OCI-M1 (cell line): Measurements from ENCODE around the gene HIPK2.

ENCODE experiments used
- DNase-seq: peaks from one replicate; lab custom pipeline; 2025; lab: John Stamatoyannopoulos, UW

HIPK2 gene

GRCh38 chr7:139588632-139589031 lies 189.2 kb downstream of the HIPK2 start:
- DNase-seq: no peak

GRCh38 chr7:139587535-139587934 lies 190.3 kb downstream of the HIPK2 start:
- no peak for DNase-seq

- DNase-seq: no peak
Observed at GRCh38 chr7:139586286-139586685, 191.5 kb downstream of the HIPK2 start.

DNA sequence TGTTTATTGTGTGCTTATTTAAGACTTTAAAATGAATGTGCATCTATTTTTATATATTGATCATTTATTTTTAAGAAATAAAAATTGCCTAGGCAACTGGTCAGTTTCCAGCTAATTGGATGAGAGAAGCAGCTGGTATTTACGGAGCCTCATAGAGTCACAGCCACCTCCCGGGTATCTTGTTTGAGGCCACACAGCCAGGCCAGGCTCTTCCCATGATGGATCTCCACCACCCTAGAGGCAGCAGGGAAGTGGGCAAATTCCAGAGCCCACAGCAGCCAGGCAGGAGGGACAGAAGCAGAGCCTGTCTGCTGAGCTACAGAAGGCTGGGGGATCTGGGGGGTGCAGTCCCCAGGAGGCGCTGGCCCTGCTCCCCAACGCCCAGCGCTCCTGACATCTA lies 192.8 kb downstream of the HIPK2 start:
- DNase-seq: no peak

DNA sequence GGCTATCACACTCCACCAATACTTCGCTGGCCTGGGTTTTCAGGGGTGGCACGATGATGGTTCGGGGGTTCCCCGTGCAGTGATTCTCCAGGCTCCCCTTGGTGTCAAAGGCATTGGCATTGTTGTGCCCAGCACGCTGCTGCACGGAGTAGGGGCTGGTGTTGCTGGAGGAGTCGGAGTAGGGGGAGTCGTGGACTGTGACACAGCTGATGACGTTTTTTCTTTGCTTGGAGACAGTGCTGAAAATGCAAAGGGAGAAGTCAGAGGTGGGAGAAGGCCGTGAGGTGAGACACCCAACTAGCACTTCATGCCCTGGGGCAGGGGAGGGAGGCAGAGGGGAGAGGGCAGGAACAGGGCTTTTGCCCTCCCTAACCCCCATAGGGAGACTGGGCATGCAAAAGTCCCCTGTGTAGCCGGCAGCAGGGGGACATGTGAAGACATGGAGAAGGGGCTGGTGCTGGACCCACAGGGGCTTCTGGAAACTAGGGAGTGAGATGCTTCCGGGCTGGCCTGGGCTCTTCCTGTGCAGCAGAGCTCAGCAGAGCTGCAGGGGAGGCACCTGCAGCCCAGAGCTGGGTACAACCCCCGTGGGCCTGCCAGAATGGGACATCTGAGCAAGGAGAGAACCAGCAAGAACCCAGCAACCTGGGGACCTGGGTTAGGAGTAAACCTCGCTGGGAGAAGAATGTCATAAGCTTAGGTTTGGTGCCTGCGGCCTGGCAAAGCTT lies 193.8 kb downstream of the HIPK2 start:
- no peak for DNase-seq

DNA sequence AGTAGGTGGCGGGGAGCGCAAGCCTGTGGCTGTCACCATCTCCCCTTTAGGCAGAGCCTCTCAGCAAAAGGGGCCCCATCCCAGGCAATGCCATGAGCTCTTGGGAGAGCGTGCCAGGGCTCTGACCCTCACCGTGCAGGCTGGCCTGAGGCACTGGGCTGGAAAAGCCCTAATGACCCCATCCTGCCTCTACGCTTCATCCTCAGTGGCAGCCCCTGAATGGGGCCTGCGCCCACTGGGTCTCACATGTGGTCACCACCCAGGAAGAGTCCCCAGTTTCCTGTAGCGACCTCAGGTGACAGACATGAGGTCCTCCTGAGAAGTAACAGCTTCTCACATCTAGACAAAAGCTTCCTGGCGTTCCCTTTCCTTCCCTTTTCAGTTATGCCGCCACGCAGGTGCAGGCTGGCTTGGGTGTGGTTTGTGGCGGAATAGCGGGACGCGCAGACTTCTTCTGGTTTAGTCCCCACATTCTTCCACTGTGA lies 195.1 kb downstream of the HIPK2 start:
- no peak for DNase-seq

DNA sequence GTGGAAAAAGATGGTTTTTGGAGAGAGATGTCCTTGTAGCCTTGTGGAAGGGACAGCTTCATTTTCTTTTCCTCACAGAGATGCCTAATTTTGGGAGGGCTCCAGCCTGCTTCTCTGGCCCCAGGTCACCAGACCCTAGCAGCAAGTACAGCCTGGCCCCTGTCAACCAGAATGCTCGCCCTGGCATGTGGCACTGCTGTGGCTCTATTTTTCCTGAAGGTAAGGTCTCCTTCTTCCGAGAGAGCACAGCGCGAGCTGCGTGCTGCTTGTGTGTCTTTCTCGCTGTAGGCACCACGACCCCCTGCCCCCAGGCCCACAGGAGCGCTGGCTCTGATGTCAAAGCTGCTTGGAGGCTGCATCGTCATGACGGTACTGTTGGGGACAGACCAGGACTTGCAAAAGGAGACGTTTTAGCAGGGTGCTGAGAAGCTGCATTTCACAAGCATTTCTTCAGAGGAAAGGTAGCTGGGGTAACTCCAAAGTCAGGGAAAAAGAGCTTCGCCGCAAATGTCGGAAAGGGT lies 195.6 kb downstream of the HIPK2 start:
- no peak for DNase-seq

GRCh38 chr7:139580435-139580834 lies 197.4 kb downstream of the HIPK2 start:
- no peak for DNase-seq

- DNase-seq: no peak
Observed at GRCh38 chr7:139576179-139576973, 201.4 kb downstream of the HIPK2 start.

DNA sequence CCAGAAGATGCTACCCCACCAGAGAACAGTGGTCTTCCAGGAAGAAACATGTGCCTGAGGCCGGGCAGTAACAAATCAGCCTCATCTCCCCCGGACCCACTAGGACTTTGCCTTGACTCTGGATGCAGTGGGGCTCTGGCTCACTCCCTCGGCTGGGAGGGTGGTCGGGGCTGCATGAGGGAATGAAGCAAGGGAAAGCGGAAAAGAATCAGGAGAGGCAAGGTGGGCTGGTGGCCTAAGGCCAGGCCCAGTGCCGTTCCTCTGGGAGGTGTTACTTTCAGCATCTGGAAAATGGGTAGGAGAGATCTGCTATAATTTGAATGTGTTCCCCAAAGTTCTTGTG lies 202.5 kb downstream of the HIPK2 start:
- no peak for DNase-seq

- DNase-seq: no peak
Observed at GRCh38 chr7:139574618-139575337, 203.0 kb downstream of the HIPK2 start.

- no peak for DNase-seq
Observed at GRCh38 chr7:139573871-139574270, 203.9 kb downstream of the HIPK2 start.

DNA sequence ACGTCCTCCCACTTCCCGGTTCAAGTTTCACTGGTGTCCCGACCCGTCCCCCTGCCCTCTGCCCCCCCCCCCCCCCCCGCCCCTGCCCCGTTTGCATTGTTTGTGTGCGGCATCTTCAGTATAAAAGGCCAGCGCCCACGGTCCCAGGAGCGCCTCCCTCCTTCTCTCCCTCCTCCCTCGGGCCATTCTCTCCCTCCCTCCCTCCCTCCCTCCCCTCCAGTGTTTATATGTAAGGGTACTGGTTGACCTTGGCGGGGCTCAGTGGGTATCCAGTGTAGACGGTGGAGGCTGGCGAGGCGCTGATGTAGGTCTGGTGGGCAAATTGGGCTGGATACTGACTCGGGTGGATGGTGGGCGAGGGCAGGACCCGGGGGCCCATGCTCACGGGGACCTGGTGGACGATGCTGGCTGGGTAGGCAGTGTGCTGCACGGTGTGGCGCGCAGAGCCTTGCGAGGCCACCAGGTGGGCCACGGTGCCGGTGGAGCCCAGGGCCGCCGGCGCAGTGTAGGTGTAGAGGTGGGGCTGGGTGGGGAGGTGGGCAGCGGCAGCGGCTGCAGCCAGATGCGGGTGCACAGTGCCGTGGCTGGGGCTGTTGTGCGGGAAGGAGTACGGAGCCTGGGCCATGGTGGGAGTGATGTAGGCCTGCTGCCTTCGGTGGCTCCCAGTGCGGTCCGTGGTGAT lies 205.0 kb downstream of the HIPK2 start:
- no peak for DNase-seq

DNA sequence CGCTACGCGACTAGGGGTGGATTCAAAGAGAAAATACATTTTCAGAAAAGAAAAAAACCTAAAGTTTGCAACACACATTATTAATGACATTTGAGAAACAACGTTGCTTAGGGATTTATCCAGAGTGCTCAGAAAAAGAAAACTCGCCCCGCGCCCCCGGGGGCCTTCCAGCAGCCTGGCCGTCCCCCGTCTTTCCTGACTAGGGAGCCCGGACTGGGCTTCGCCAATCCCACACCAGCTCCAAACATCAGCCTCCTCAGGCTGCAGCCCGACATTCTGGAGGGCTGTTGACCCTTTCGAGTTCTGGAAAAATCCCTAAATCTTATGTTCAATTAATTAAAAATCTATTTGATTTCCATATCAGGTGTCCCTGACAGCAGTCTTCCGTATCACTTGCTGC lies 205.7 kb downstream of the HIPK2 start:
- DNase-seq: no peak

DNA sequence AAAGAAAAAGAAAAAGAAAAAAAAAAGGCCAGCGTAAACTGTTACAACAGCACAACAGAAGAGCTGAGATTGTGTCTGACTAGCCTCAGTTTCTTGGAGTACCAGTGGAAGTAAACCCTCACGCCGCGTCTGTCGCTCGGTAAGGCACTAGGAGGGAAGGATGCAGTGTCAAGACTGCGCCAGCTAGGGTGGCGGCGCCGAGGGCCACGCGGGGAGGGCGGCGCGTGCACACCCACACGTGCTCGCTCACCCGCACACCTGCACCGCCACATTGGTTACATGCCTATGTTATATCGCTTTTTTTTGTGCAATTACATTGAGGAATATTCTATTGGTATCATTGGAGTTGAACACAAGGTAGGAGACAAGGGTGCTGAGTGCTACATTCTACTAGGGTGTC lies 206.1 kb downstream of the HIPK2 start:
- no peak for DNase-seq

DNA sequence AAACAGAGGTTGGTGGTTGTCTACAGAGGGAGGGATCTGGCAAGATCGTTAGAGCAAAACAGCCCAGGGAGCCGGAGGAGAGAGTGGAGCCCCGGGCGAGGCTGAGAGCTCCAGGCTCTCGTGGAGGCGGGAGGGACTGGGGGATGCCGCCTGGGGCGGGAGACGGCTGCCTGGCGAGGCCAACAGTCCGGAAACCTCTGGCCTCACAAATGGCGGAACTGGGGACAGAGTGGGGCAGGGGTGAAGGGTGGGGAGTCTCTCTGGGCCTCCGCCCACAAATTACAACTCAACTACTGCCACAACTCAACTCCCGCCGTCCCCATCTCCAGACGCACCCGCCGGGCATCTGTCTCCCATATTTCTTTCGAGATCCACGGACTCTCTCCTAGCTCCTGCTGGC lies 206.6 kb downstream of the HIPK2 start:
- no peak for DNase-seq

DNA sequence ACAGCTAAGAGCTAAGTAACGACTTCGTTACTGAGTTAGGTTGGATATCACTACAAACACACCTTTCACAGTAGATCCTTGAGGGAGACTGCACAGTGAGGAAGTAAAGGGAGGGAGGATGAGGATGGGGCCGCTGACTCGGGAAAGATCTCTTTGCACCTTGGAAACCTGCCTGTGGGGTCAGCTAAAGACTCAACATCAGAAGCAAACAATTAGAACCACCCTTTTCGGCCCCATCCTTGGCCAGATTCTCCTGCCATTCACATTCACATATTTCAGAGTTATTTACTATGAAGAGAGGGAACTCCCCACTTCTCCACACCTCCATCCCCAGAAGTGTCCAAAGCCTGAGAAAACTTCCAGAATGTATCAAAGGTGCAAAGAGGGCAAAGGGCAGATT lies 207.2 kb downstream of the HIPK2 start:
- no peak for DNase-seq

- DNase-seq: no peak
Observed at GRCh38 chr7:139570119-139570518, 207.7 kb downstream of the HIPK2 start.

- DNase-seq: no peak
Observed at GRCh38 chr7:139568813-139569490, 208.8 kb downstream of the HIPK2 start.

- no peak for DNase-seq
Observed at GRCh38 chr7:139568346-139568675, 209.5 kb downstream of the HIPK2 start.

DNA sequence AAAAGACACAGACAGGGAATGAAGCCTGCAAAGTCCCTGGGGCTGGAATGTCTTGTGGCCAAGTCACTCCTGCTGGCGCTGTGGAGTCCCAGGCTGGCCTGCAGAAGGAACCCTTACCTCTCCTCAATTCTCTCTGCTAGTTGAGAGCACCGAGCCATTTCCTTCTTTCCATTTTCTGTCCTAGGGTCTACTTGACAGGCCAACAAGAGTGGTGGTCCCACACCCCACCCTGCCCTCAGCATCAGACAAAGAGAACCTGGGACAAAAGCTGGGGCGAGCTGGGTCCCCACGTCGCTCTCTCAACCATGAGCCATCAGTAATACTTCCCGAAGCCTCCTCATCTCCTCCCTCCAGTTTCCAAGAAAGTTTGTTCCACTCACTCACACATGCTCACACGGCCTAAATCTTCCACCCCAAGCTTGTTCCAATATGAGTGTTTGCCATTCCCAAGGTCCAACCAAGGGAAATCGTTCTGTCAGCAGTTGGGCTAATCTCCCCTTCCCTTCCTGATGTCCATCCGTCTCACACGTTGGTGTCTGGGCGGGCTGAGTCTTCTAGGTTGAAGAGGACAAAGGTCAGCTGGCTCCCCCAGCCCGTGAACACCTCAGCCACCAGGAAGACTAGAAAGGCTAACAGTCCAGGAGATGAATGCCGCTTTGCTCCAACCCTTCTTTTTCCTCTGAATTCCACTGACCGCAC lies 210.0 kb downstream of the HIPK2 start:
- DNase-seq: no peak
